Activated CD4-positive, alpha-beta T cell treated with anti-CD3 and anti-CD28 coated beads, Interleukin-2, amount 50 U/mL, for 16 hours (primary cell): ENCODE results near the gene ERC2.
"Not testable (repeated sequence)": the region's sequence is repeated elsewhere in the genome, so short reads cannot be mapped to it uniquely, and the experiment has no call there.

Experiments
- DNase-seq: peaks from one replicate; pipeline ENCODE4 v3.0.0-alpha.2; 2020

Gene ERC2

GRCh38 chr3:55527361-55527760 lies 940.9 kb downstream of the ERC2 start:
- no peak for DNase-seq

- DNase-seq = no peak
Measured at GRCh38 chr3:55526332-55527030, 941.8 kb downstream of the ERC2 start.

- DNase-seq = no peak
Measured at GRCh38 chr3:55525436-55525835, 942.8 kb downstream of the ERC2 start.

- DNase-seq = no peak
Measured at GRCh38 chr3:55524565-55525244, 943.6 kb downstream of the ERC2 start.

GRCh38 chr3:55523471-55523870 lies 944.8 kb downstream of the ERC2 start:
- DNase-seq = no peak

- no peak for DNase-seq
Measured at GRCh38 chr3:55521738-55522421, 946.4 kb downstream of the ERC2 start.

- DNase-seq = no peak
Measured at GRCh38 chr3:55521064-55521737, 947.1 kb downstream of the ERC2 start.

GRCh38 chr3:55519019-55519418 lies 949.2 kb downstream of the ERC2 start:
- DNase-seq = no peak

- DNase-seq = no peak
Measured at GRCh38 chr3:55518451-55518850, 949.8 kb downstream of the ERC2 start.

- no peak for DNase-seq
Measured at GRCh38 chr3:55516392-55517030, 951.8 kb downstream of the ERC2 start.

GRCh38 chr3:55515550-55516246 lies 952.6 kb downstream of the ERC2 start:
- no peak for DNase-seq

GRCh38 chr3:55514962-55515361 lies 953.3 kb downstream of the ERC2 start:
- DNase-seq = no peak

- no peak for DNase-seq
Measured at GRCh38 chr3:55512571-55513343, 955.5 kb downstream of the ERC2 start.

GRCh38 chr3:55511895-55512570 lies 956.2 kb downstream of the ERC2 start:
- no peak for DNase-seq

GRCh38 chr3:55508335-55508734 lies 959.9 kb downstream of the ERC2 start:
- no peak for DNase-seq

- no peak for DNase-seq
Measured at GRCh38 chr3:55507808-55508207, 960.5 kb downstream of the ERC2 start.

GRCh38 chr3:55505776-55506175 lies 962.5 kb downstream of the ERC2 start:
- no peak for DNase-seq

- not testable (repeated sequence) for DNase-seq
Measured at GRCh38 chr3:55505102-55505501, 963.2 kb downstream of the ERC2 start.

- DNase-seq = no peak
Measured at GRCh38 chr3:55501905-55502304, 966.4 kb downstream of the ERC2 start.

GRCh38 chr3:55500555-55501330 lies 967.5 kb downstream of the ERC2 start:
- no peak for DNase-seq
